CD14-positive monocyte (primary cell): ENCODE data around the gene INHBA. TPM values are rescaled to one million over a fixed set of nuclear protein-coding genes. Genes with fewer than 3 reads are reported as not detected.

Experiments used
- DNase-seq, 3 donors: peaks; one replicate each; pipeline ENCODE4 v3.0.0-alpha.2; 2011 to 2022
- H2AFZ ChIP-seq: 2 replicates; pipeline ENCODE4 v1.6.0; 2012; ENCODE audit warnings: mild to moderate bottlenecking, low read depth, low read length, inconsistent platforms; ENCODE audit not compliant: insufficient read depth, poor library complexity, severe bottlenecking
- H3K27ac ChIP-seq, 2 donors: 1 replicate in 1 of 2; 2 replicates in 1 of 2; pipeline ENCODE4 v1.5.1; 2012 to 2013; ENCODE audit warnings: low read length in 2 of 2, control low read depth in 1 of 2, inconsistent platforms in 1 of 2, low read depth in 1 of 2, mild to moderate bottlenecking in 1 of 2
- H3K27me3 ChIP-seq, 2 donors: one replicate each; pipeline versions ENCODE4 v1.6.0 to v1.6.1; 2011 to 2013; ENCODE audit warnings: low read length in 2 of 2; ENCODE audit not compliant: control insufficient read depth in 2 of 2, insufficient read depth in 2 of 2
- H3K36me3 ChIP-seq, 2 donors: replicated peaks in 1 of 2; 1 replicate in 1 of 2; 2 replicates in 1 of 2; pipeline versions ENCODE4 v1.5.1 to v1.6.1; 2012 to 2013; ENCODE audit warnings: low read length in 2 of 2, control low read depth in 1 of 2, inconsistent platforms in 1 of 2, mild to moderate bottlenecking in 1 of 2; ENCODE audit not compliant: insufficient read depth in 2 of 2, control insufficient read depth in 1 of 2
- H3K4me1 ChIP-seq, 2 donors: 1 replicate in 1 of 2; 2 replicates in 1 of 2; pipeline versions ENCODE4 v1.5.1 to v1.6.1; 2012 to 2013; ENCODE audit warnings: low read length in 2 of 2, control low read depth in 1 of 2, inconsistent platforms in 1 of 2, mild to moderate bottlenecking in 1 of 2, moderate library complexity in 1 of 2; ENCODE audit not compliant: insufficient read depth in 2 of 2, control insufficient read depth in 1 of 2
- H3K4me2 ChIP-seq: replicated peaks from 2 replicates; pipeline ENCODE3; 2012; ENCODE audit warnings: low read length, moderate library complexity, mild to moderate bottlenecking; ENCODE audit not compliant: poor library complexity, severe bottlenecking; ENCODE audit errors: extremely low read depth
- H3K4me3 ChIP-seq, 3 experiments: fragments of 200-600 bp in 1 of 3; sonication (generic) in 1 of 3; replicated peaks in 1 of 3; 1 replicate in 2 of 3; 2 replicates in 1 of 3; pipeline ENCODE4 v1.5.1; 2011 to 2013; ENCODE audit warnings: low read length in 3 of 3, mild to moderate bottlenecking in 3 of 3, control low read depth in 2 of 3, low read depth in 2 of 3, inconsistent platforms in 1 of 3, moderate library complexity in 1 of 3
- H3K79me2 ChIP-seq: 2 replicates; pipeline ENCODE4 v1.6.0; 2012; ENCODE audit warnings: mild to moderate bottlenecking, control low read depth, inconsistent platforms, low read length, moderate library complexity; ENCODE audit not compliant: insufficient read depth
- H3K9ac ChIP-seq: 2 replicates; pipeline ENCODE4 v1.6.0; 2017; ENCODE audit warnings: low read length, mild to moderate bottlenecking; ENCODE audit not compliant: insufficient read depth, poor library complexity, severe bottlenecking
- H3K9me3 ChIP-seq, 2 donors: replicated peaks in 1 of 2; 1 replicate in 1 of 2; 2 replicates in 1 of 2; pipeline versions ENCODE4 v1.5.1 to v1.6.1; 2012 to 2013; ENCODE audit warnings: low read length in 2 of 2, control low read depth in 1 of 2; ENCODE audit not compliant: control insufficient read depth in 1 of 2, insufficient read depth in 1 of 2
- H4K20me1 ChIP-seq: 2 replicates; pipeline ENCODE4 v1.6.0; 2012; ENCODE audit warnings: mild to moderate bottlenecking, low read length, control low read depth, moderate library complexity; ENCODE audit not compliant: insufficient read depth
- H3K27ac Mint-ChIP-seq, 7 donors: one replicate each; pipeline ENCODE4 v1.8.0; 2020; ENCODE audit warnings: mild to moderate bottlenecking in 7 of 7, mixed read lengths in 7 of 7, moderate library complexity in 6 of 7, inconsistent platforms in 2 of 7
- H3K27me3 Mint-ChIP-seq, 3 donors: one replicate each; pipeline ENCODE4 v1.8.0; 2021 to 2022; ENCODE audit warnings: low read depth in 3 of 3, mild to moderate bottlenecking in 3 of 3, mixed read lengths in 3 of 3, moderate library complexity in 3 of 3, inconsistent platforms in 1 of 3
- H3K36me3 Mint-ChIP-seq, 2 donors: one replicate each; pipeline ENCODE4 v1.8.0; 2020; ENCODE audit warnings: mixed read lengths in 2 of 2, inconsistent platforms in 1 of 2, mild to moderate bottlenecking in 1 of 2
- H3K4me1 Mint-ChIP-seq: one replicate; pipeline ENCODE4 v1.8.0; 2020; ENCODE audit warnings: mild to moderate bottlenecking, mixed read lengths
- H3K4me3 Mint-ChIP-seq, 2 donors: one replicate each; pipeline ENCODE4 v1.8.0; 2020; ENCODE audit warnings: mild to moderate bottlenecking in 2 of 2, mixed read lengths in 2 of 2, moderate library complexity in 1 of 2
- H3K9me3 Mint-ChIP-seq, 7 donors: one replicate each; pipeline ENCODE4 v1.8.0; 2020 to 2022; ENCODE audit warnings: mixed read lengths in 7 of 7, mild to moderate bottlenecking in 6 of 7, moderate library complexity in 6 of 7, inconsistent platforms in 2 of 7
- WGBS: methylation state at CpG from one replicate; pipeline ENCODE4 v1.1.5; 2013; ENCODE audit warnings: missing lambda C conversion rate; ENCODE audit not compliant: insufficient coverage; 5-methylcytosine and 5-hydroxymethylcytosine counted together
- intact Hi-C, 2 donors: fragments of 100-400 bp; cut with micrococcal nuclease; formaldehyde crosslinking; loops; one replicate each; pipeline versions ENCODE4 v1.15.0 to v1.15.1; 2023
- polyA plus RNA-seq, 3 donors: library from polyadenylated mRNA; depleted of rRNA in 1 of 3; unstranded in 2 of 3; stranded (reverse) in 1 of 3; fragments of 300-500 nt in 2 of 3; fragments of >200 nt in 1 of 3; fragmentation: Illumina TruSeq in 2 of 3; gene quantifications; 1 replicate in 2 of 3; 2 replicates in 1 of 3; pipeline ENCODE4 v1.2.3, GENCODE V29; 2012 to 2021
- TF ChIP-seq, protein P1 (sequence below): fragments of 200-600 bp; IDR thresholded peaks from one replicate; pipeline ENCODE4 v1.8.0; 2022; ENCODE audit warnings: antibody characterized with exemption, mild to moderate bottlenecking

The INHBA gene
- polyA plus RNA-seq, 3 donors, result 0.08 to 0.24 (median 0.09) TPM

DNA sequence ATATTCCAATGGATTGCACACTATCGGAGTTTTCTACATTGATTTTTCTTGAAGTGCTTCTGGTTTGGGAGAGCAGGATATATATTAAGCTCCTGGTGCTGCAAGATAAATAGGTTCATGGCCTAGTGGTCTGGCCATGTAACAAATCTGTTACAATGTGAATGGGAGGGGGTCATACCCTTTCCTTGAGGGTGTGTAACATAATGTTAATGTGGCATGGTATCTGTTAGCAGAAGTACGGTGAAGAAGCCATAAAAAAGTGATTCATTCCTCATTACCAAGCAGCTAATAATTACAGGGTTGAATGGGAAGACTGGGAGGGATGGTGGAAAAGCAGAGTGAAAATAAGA, 61.2 kb downstream of the INHBA start:
- DNase-seq, result no peak
- H3K27me3 Mint-ChIP-seq, result no peaks in the 10 kb centered on the region
- no peaks in the 10 kb centered on the region for H3K36me3 Mint-ChIP-seq
- Histone ChIP-seq H3K4me3 (no peak overlapping the region), H3K79me2 (no peaks in the 10 kb centered on the region), H4K20me1 (no peaks in the 10 kb centered on the region), H2AFZ (no peak overlapping the region), H3K9me3 (no peaks in the 10 kb centered on the region), H3K4me2 (no peak overlapping the region), H3K27ac (no peak overlapping the region), H3K4me1 (no peaks in the 10 kb centered on the region), H3K36me3 (no peaks in the 10 kb centered on the region), H3K27me3 (no peaks in the 10 kb centered on the region), H3K9ac (no peak overlapping the region)
- WGBS, result 90% methylated on average over 1 of the region's 2 CpGs
- H3K4me1 Mint-ChIP-seq, result no peaks in the 10 kb centered on the region
- intact Hi-C loops, result no loop called here
- no peak overlapping the region for H3K27ac Mint-ChIP-seq
- H3K9me3 Mint-ChIP-seq, result peaks cover 0 to 9% (median 3%) of the 10 kb centered on the region in 7 donors
- H3K4me3 Mint-ChIP-seq, result no peak overlapping the region
- TF ChIP-seq, protein P1, sequence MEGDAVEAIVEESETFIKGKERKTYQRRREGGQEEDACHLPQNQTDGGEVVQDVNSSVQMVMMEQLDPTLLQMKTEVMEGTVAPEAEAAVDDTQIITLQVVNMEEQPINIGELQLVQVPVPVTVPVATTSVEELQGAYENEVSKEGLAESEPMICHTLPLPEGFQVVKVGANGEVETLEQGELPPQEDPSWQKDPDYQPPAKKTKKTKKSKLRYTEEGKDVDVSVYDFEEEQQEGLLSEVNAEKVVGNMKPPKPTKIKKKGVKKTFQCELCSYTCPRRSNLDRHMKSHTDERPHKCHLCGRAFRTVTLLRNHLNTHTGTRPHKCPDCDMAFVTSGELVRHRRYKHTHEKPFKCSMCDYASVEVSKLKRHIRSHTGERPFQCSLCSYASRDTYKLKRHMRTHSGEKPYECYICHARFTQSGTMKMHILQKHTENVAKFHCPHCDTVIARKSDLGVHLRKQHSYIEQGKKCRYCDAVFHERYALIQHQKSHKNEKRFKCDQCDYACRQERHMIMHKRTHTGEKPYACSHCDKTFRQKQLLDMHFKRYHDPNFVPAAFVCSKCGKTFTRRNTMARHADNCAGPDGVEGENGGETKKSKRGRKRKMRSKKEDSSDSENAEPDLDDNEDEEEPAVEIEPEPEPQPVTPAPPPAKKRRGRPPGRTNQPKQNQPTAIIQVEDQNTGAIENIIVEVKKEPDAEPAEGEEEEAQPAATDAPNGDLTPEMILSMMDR, result no peak

DNA sequence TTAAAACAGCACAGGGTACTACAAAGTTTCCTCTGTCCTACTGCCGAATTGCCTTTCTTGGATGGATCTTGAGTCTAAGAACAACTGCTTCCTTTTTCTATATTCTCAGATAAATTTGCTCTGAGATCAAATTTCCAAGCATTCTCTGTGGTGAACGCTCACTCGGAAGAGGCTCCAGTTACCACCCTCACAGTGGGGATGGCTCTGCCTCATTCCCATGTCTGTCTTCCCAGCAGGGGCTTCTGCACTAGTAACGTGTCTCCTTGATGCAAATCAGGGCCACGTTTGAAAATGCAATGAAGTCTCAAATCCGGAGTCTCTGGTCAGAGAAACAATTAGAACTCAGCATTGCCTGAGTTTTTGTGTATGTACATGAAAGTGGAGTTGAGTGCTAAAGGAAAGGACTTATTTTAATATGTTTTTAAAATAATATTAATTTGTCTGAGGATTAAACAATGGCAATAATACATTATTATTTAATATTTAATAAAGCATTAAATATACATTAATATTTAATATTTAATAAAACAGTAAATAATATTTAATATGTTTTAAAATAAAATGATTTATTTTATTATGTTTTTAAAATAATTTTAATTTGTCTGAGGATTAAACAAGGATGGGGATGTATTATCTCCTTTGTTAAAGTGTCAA, 61.8 kb downstream of the INHBA start:
- Mint-ChIP-seq H3K9me3 (peaks cover 0 to 9% (median 6%) of the 10 kb centered on the region in 7 donors), H3K4me3 (no peak overlapping the region), H3K36me3 (no peaks in the 10 kb centered on the region), H3K4me1 (no peaks in the 10 kb centered on the region), H3K27ac (peak overlapping the region in 1 of 7 donors; percentile 43), H3K27me3 (no peaks in the 10 kb centered on the region)
- Histone ChIP-seq H4K20me1 (no peaks in the 10 kb centered on the region), H2AFZ (no peak overlapping the region), H3K4me1 (no peaks in the 10 kb centered on the region), H3K79me2 (no peaks in the 10 kb centered on the region), H3K4me3 (no peak overlapping the region), H3K36me3 (no peaks in the 10 kb centered on the region), H3K9me3 (no peaks in the 10 kb centered on the region), H3K27me3 (no peaks in the 10 kb centered on the region), H3K4me2 (no peak overlapping the region), H3K27ac (no peak overlapping the region), H3K9ac (no peak overlapping the region)
- TF ChIP-seq, protein P1, result no peak
- WGBS, result 97% methylated on average over 3 of the region's 6 CpGs
- intact Hi-C loops, result no loop called here
- DNase-seq, result no peak
